HuH-7.5 (cell line): Measurements from ENCODE around the gene STK10.

Experiments
- DNase-seq: peaks from one replicate; pipeline ENCODE4 v3.0.0; 2011; ENCODE audit warnings: low spot score

STK10 gene

DNA sequence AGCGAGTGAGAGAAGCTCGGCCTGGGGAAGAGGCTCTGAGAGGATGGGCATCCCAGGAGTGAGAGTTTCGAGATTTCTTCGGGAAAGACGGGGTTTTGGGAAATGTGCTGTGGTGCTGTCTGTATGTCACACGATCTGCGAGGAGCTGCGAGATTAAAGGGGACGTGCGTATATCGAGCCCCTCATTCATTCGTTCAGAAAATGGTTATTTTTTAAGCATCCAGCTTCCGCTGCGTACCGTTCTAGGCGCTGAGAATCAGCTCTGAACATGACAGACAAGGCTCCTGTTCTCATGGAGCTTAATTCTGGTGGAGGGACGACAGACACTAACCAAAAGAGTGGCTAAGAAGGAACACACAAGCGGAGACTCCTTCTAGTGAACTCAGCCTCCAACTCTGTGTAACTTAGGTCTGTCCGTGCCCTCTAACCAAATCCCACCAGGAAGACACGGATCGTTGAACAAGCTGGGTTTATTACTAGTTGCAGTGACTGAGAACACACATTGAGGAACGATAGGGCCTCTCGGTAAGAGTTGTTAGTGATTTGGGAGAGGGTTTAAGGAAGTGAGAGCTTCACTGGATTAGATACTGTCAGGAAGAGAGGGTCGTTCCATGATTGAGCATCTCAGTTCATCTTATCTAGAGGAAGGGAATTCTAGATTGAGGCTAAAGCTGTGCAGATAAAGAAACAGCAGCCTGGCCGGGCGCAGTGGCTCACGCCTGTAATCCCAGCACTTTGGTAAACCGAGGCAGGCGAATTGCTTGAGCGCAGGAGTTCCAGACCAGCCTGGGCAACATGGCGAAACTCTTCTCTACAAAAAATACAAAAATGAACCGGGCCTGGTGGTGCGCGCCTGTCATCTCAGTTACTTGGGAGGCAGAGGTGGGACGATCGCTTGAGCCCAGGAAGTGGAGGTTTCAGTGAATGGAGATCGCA, 180.6 kb downstream of the STK10 start:
- no peak for DNase-seq

- DNase-seq = peak; percentile 90
These were observed 181.5 kb downstream of the STK10 start, which contains the start of gene FBXW11 for GRCh38 chr5:172006321-172007174. Gene FBXW11 (minus strand): TSS chr5:172006638. CDS start chr5:172006502, 136 bp downstream.

GRCh38 chr5:172005708-172006320, 182.2 kb downstream of the STK10 start:
- peak; percentile 31 for DNase-seq

DNA sequence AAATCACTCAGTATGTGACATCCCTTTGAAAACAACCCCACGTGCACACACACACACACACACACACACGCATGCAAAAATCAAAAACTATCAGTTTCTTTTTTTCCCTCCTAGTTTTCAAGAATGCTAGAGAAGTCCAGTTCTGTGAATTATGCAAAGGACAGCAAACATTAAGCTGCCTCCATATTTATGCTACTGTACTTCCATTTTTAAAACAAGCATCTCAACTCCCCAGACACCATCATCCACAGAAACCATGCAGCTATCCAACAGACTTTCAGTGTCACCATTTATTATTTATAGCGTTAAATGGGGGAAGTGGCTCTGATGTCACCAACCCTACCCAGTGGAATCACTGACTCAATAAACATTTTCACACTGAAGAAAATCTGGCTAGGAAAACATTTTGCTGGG, 183.2 kb downstream of the STK10 start:
- DNase-seq = no peak

GRCh38 chr5:172003746-172004145, 184.3 kb downstream of the STK10 start:
- DNase-seq = no peak

DNA sequence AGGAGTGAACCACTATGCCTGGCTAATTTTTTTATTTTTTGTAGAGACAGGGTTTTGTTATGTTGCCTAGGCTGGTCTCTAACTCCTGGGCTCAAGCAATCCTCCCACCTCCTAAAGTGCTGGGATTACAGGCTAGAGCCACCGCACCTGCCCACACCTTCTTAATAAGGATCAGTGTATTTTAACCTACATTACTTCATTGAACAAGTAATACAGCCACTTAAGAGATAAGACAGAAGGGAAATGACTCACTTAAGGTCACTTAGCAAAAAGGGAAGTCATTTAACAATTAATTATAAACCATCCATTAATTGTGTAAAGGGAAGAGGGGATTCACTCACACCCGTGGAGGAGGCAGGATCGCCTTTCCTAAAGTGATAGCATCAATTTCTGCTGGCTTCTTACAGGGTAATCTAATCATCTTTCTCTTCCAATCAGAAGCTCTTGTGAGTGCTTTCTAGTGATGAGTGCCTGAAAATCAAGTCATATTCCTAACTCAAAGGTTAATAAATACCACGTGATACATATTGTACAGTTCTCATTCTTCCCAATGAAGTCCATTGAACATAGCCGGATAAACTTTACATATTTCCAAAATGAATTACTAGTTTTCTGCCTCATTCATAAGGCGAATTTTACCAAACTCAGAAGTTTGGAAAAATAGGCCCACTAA, 185.0 kb downstream of the STK10 start:
- DNase-seq = no peak

- no peak for DNase-seq
These were observed 185.7 kb downstream of the STK10 start for GRCh38 chr5:172002310-172002709.

DNA sequence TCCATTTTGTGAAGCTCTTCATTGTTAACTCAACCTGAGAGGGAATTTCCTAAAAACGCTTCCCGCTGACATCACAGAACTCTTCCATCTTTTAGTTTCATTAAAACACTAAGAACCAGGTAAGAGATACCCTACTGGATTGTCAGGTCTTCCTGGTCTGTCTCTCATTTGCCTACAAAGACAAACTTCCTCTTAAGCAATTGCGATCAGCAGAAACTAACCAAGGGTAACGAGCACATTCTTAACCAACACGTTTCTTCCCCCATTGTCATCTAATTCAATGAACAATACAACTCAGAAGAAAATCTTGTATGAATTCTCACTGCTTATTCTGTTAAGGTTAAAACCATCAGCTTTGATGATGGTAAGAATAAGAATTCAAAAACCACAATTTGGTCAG, 188.1 kb downstream of the STK10 start:
- DNase-seq = no peak

GRCh38 chr5:171999100-171999499, 188.9 kb downstream of the STK10 start:
- no peak for DNase-seq

DNA sequence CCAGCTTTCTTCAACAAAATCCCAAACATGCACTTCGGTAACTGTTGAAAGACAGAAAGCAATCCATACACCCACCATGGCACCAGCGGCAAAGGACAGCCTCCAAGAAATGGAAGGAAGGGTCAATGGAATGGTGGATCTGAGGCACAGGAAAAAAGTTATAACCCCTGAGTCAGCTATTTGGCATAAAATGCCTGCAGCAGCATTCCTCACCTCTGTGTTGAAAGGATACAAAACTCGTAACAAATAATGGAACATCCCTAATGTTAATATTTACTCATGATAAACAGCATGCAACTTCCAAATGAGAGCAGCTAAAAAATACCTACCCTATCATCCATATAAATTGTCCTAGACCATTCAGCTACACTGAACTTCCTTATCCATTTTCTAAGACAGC, 191.0 kb downstream of the STK10 start:
- DNase-seq = no peak

DNA sequence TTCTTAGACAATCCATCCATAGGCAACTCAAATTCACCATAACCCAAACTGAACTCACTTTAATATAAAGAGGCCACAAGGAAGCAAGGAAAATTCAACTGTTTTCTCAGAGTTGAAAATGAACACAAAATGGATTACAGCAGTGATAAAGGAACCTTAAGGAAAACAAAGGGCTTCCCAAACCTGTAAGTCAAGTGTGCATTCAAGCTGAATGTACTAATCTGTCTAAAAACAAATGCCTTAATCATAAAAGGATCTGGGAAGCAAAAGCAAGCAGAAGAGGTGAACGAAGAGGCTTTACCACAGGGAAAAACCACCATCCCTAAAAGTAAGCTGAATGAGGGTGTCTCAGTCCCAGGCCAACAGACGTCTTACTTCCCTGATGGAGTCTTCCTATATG, 195.2 kb downstream of the STK10 start:
- no peak for DNase-seq

GRCh38 chr5:171992305-171992704, 195.7 kb downstream of the STK10 start:
- DNase-seq = no peak
